NCI-H2081 treated with DMSO at 0.1 percent for 48 hours (cell line): ENCODE results near the gene MAD1L1.

ENCODE experiments used
- DNase-seq: peaks from one replicate; lab custom pipeline; 2025; lab: John Stamatoyannopoulos, UW

The MAD1L1 gene

DNA sequence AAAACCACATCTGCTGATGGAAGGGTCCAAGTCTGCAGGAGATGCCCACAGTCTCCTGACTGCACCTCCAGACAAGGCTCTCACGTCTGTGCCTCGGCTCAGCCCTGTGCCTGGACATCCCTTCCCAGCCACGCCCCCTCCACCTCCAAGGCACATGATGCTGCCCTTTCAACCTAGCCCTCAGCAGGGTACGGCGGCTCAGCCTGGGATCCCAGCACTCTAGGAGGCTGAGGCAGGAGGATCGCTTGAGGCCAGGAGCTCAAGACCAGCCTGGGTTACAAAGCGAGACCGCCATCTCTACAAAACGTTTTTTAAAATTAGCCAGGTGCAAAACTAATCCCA lies 14.3 kb downstream of the MAD1L1 start:
- DNase-seq, result no peak

GRCh38 chr7:2217716-2218443 lies 14.9 kb downstream of the MAD1L1 start:
- no peak for DNase-seq

GRCh38 chr7:2217206-2217605 lies 15.5 kb downstream of the MAD1L1 start:
- no peak for DNase-seq

DNA sequence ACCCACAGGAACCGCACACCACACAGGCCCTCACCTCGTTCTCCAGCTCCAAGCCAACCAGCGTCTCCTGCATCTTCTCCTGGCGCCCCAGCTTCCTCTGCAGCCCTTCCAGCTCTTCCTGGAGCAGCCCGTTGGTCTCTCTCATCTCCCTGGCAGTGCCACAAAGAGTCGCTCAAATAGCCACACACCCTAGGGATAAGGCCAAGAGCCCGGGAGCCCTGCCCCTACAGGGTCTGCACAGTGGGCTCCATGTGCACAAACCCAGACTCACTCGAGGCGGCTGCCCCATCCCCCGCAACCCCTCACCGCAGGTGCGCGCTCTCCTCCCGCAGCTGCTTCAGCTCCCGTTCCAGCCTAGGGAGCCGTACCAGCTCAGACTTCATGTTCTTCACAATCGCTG lies 16.9 kb downstream of the MAD1L1 start:
- no peak for DNase-seq

GRCh38 chr7:2214636-2215035 lies 18.1 kb downstream of the MAD1L1 start:
- no peak for DNase-seq

- no peak for DNase-seq
These were observed 19.1 kb downstream of the MAD1L1 start for GRCh38 chr7:2213551-2214215.

GRCh38 chr7:2212906-2213305 lies 19.8 kb downstream of the MAD1L1 start:
- no peak for DNase-seq

DNA sequence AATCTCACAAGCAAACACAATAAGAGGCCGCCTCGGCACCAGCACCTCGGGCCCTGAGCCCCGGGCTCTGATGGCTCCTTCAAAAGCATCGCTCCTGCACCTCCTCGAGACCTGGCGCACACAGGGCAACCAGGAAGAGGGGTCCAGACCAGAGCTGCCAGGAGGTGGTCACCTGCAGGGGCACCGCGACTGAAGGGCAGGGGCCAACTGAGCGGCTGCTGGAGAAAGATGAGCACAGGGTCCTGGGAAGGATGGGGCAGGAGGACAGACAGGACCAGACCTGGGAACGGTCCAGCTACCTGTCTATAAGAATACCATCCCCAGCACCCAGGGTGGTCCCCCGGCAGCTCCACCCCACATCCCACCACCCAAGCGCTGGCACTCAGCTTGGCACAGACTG lies 20.8 kb downstream of the MAD1L1 start:
- no peak for DNase-seq

- no peak for DNase-seq
These were observed 21.4 kb downstream of the MAD1L1 start for GRCh38 chr7:2211259-2211880.

GRCh38 chr7:2210551-2211258 lies 22.0 kb downstream of the MAD1L1 start:
- no peak for DNase-seq

DNA sequence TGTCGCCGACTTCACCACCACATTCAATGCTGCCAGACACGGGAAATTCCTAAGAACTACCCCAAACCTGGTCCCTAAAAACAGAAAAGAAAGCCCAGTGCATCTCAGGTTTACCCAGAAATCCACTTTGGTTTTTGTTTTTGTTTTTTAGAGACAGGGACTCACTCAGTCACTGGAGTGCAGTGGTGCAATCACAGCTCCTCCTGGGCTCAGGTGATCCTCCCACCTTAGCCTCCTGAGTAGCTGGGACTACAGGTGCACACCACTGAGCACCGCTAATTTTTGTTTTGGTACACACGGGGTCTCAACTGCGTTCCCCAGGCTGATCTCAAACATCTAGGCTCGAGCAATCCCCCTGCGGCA lies 22.8 kb downstream of the MAD1L1 start:
- DNase-seq, result no peak

DNA sequence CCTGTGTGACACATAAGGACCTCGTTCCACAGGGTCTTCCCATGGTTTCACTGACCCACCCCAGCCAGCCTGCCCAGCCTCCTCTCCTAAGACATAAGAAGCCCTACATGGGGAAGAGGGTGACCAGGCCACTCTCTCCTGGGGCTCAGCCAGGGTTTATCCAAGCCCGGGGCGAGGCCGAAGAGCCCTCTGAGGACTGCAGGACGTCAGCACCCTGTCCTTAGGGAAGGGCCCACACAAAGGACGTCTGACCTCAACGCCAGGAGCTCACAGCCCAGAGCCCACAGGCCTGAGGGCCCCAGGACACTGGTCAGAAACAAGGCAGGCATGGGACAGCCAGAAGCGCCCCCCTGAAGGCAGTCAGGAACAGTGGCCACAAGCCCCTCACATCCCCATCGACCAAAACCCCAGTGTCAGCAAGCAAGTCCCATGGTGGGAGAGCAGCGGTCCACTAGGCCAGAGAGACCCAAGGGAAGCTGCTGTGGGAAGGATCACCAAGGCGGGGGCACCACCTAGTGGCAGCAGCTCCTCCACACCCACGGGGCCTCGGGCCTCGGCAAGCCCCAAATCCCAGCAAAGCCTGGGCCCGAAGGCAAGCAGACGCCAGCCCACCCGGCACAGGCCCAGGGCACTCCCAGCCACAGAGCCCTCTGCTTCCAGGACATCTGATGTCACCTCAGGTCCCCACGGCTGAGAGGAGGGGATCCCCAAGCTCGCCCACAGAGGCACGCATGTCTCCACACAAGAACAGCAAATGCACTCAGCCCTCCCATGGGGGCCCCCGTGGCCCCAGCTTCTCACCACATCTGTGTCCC lies 23.4 kb downstream of the MAD1L1 start:
- DNase-seq, result no peak

DNA sequence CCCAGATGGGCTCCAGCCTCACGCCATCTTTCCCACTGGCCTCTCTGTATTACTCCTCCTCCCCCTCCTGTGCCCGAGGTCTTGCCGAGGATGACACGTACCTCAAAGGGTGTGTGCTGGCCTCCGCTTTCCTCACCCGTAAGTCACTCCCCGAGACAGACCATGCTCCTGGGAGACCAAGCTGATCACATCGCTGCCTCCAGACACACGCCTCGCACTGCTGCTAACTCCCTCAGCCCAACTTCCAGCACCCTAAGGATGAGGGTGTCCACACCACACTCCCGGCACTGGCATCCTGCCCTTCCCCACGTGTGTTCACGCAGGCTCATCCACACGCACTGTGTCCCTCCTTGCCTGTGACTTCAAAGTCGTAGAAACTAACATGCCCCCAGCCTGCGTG lies 24.0 kb downstream of the MAD1L1 start:
- no peak for DNase-seq

GRCh38 chr7:2205036-2205780 lies 27.5 kb downstream of the MAD1L1 start:
- DNase-seq, result no peak

GRCh38 chr7:2204446-2204845 lies 28.3 kb downstream of the MAD1L1 start:
- no peak for DNase-seq

- DNase-seq, result no peak
These were observed 28.9 kb downstream of the MAD1L1 start for GRCh38 chr7:2203766-2204300.

GRCh38 chr7:2202901-2203765 lies 29.6 kb downstream of the MAD1L1 start:
- DNase-seq, result no peak

GRCh38 chr7:2202361-2202761 lies 30.4 kb downstream of the MAD1L1 start:
- DNase-seq, result no peak

DNA sequence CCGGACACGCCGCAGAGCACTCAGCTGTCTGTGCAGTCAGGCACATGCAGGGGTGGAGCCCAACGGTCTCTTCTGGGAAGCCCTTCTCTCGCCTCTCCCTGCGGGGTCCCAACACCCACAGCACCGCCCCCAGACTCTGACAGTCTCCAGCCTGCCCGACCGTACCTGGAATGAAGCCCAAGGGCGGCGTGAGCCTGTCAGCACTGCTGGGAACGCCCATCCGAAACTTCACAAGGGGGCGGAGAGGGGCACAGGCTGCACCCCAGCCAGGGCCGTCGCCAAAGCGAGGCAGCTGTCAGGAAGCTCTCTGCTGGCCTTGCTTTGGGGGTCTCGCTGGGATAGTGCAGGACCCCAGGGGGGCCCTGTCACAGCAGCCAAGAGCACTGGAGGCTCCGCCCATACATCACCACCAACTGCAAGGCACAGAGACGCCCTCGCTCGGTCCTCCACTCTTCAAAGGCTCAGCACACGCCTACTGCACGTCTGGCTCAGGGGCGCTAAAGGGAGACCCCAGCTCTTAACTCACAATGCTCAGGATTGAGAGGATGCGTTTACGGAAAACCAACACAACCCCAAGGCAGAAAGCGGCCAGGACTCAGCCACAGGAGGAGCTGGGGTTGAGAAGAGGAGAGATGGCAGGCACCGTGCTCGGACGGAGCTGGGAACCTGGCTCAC lies 30.9 kb downstream of the MAD1L1 start:
- no peak for DNase-seq

GRCh38 chr7:2201128-2201527 lies 31.6 kb downstream of the MAD1L1 start:
- DNase-seq, result no peak
